DLD1 (cell line): ENCODE results near the gene WSB2.
"Not testable (repeated sequence)": the region's sequence is repeated elsewhere in the genome, so short reads cannot be mapped to it uniquely, and the experiment has no call there.

ENCODE experiments used
- in situ Hi-C: cut with HindIII; loops from 2 replicates; pipeline ENCODE4 v1.10.0; 2017; ENCODE audit warnings: low sequenced_read_pairs

Gene WSB2

DNA sequence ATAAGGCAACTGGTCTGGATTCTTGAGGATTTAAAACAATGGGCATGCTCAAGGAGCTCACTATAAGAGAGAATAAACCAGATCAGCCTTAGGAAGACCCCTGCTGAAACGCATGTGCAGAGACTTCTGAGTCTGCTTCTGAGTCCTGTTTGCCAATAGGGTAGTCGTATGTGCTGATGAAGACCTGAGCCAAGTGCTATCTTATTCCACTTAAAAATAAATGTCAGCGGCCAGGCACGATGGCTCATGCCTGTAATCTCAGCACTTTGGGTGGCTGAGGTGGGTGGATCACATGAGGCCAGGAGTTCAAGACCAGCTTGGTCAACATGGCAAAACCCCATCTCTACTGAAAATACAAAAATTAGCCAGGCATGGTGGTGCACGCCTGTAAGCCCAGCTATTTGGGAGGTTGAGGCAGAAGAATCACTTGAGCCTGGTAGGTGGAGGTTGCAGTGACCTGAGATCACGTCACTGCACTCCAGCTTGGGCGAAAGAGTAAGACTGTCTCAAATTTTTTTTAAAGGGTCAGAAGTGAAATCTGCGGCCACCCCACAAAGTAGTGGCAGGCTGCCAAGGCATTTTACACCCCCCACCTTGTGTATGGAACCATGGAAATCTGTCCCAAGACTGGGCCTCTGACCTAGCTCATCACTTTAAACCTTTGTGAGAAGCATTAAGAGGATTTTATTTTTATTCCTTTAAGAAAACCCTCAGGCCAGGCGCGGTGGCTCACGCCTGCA, 24.1 kb downstream of the WSB2 start:
- in situ Hi-C loops: no loop called here

- in situ Hi-C loops: no loop called here
These were observed 25.6 kb downstream of the WSB2 start for GRCh38 chr12:118035190-118036041.

- in situ Hi-C loops: no loop called here
These were observed 26.4 kb downstream of the WSB2 start for GRCh38 chr12:118034429-118035189.

GRCh38 chr12:118033902-118034301, 27.1 kb downstream of the WSB2 start:
- in situ Hi-C loops: no loop called here

DNA sequence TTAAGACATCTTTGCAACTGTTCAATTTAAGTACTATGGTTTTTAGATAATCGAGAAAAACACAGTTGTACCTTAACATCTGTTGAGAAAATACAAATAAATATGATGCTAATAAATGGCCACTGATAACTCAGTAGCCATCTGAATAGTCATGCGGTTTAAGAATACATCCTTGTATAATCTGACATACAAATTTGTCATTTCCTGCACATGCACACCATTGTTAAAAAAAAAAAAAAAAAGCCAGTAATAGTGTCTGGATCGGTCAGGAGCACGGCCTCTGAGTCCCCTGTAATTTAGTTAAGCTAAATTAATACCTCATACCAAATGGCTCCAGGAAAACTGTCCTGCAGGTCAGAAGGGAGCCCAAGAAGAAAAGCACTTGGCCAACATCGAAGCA, 27.7 kb downstream of the WSB2 start:
- in situ Hi-C loops: no loop called here

- in situ Hi-C loops: no loop called here
These were observed 28.8 kb downstream of the WSB2 start for GRCh38 chr12:118032188-118032587.

DNA sequence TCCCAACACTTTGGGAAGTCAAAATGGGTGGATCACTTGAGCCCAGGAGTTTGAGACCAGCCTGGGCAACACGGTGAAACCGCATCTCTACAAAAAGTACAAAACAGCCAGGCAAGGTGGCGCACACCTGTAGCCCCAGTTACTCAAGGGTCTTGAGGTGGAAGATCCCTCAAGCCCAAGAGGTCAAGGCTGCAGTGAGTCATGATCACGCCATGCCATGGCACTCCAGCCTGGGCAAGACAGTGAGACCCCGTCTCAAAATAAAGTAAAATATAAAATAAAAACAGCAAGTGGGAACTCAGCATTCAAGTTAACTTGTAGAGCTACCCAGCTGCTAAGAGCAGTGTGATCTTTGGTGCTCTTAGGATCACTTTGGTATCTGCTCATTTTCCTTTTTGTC, 31.8 kb downstream of the WSB2 start:
- in situ Hi-C loops: no loop called here

DNA sequence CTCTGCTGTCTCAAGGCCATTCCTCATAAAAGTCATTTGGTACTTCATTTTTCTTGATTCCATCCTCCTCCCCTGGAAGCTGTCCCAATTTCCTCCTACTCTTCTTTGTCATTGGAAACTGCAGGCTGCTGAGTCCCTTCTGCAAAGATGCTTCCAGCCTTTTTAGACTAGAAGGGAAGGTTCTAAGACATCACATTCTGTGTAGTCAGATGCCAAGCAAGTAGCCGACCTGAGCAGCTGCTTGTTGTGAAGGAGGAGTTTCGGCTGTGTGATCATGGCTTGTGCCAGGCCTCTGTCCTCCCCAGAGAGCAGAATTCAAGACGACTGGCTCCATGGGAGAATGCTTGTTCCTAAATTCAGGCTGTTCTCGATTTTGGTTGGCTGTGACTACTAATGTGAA, 35.8 kb downstream of the WSB2 start:
- in situ Hi-C loops: no loop called here

DNA sequence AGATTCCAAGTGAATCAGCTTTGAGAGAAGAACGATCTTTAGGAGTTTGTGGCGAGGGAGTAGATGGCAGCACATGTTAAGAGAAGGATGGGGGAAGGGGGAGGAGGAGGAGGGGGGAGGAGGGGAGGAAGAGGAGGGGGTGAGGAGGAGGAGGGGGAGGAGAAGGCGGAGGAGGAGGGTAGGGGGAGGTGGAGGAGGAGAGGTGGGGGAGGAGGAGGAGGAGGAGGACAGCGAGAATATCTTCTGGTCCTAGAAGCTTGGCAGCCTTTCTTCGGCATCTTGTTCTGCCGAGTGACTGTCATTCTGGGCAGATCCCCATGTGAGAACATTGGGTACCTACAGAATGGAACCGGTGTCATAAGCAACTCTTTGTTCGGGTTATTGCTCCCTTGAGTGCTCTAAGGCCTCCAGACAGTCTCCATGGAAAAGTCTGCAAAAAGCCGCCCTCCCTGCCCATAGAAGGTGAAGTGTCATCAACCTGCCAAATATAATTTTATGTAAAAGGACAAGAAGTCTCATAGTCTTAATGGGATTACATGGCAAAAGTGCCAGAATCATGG, 37.6 kb downstream of the WSB2 start:
- in situ Hi-C loops: no loop called here

- in situ Hi-C loops: no loop called here
These were observed 38.3 kb downstream of the WSB2 start for GRCh38 chr12:118022728-118023109.

DNA sequence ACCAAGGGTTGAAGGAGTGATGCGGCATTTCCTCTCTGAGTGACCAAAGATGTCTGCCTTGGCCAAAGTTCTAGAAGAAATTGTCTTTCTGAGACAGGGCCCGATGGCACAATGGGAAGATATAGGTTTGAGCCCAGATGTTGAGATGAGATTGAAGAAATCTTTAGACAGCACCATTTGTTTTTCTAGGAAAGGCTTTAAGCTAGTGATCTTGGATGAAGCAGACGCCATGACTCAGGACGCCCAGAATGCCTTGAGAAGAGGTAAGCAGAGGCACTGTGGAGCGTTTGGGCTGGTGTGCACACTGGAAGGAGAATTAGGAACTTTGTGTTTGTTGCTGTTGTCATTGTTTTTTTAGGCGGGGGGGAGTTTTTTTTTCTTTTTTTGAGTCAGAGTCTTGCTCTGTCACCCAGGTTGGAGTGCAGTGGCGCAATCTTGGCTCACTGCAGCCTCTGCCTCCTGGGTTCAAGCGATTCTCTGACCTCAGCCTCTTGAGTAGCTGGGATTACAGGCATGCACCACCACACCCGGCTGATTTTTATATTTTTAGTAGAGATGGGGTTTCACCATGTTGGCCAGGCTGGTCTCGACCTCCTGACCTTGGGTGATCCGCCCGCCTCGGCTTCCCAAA, 38.8 kb downstream of the WSB2 start:
- in situ Hi-C loops: not testable (repeated sequence)

- in situ Hi-C loops: no loop called here
These were observed 40.9 kb downstream of the WSB2 start for GRCh38 chr12:118020036-118020435.

DNA sequence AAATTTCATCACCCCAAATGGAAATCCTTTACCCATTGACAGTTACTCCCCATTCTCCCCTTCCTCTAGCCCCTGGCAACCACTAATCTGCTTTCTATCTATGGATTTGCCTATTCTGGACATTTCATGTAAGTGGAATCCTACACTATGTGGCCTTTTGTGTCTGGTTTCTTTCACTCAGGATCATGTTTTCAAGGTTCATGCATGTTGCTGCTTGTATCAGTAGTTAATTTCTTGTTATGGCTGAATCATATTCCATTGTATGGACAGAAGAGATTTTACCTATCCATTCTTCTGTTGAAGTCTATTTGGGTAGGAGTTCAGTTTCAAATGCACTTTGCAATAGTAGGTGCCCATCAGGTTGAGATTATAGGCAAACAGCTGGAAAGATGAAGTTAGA, 43.1 kb downstream of the WSB2 start:
- in situ Hi-C loops: no loop called here

- in situ Hi-C loops: no loop called here
These were observed 44.3 kb downstream of the WSB2 start, which contains the start of gene RFC5 for GRCh38 chr12:118016424-118017264. Gene RFC5, plus strand, starts transcription at chr12:118016703. Its CDS starts 125 bp downstream, at chr12:118016828.

DNA sequence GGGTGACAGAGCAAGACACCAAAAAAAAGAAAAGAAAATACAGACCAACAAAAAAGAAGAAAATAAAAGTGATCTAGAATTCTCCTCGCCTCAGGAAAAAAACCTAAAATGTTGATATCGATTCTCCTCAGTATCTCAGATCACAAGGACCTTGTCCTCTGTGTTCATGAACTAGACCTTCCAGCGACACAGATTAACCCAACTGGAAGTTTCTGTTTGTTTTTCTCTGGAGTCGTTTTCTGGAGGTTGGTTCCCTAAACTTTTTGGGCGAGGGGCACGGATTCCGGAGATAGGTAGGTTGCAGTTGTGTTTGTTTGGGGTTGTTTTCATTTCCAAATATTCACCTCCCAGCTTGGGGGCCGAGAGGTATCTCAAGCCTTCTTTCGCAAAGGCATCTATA, 45.0 kb downstream of the WSB2 start:
- in situ Hi-C loops: no loop called here

- in situ Hi-C loops: no loop called here
These were observed 45.7 kb downstream of the WSB2 start for GRCh38 chr12:118015306-118015705.

GRCh38 chr12:118013283-118013682, 47.7 kb downstream of the WSB2 start:
- in situ Hi-C loops: no loop called here

DNA sequence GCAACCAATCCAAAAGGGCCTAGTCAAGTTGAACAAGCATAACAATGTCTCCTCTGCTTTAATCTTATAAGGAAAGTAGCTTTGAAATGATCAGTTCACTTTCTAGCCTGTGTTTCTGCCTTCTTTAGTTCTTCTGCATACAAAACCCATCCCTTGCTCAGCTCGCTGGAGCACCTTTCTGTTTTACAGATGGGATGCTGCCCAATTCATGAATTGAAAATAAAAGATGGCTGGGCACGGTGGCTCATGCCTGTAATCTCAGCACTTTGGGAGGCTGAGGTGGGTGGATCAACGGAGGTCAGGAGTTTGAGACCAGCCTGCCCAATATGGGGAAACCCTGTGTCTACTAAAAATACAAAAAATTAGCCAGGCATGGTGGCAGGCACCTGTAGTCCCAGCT, 49.0 kb downstream of the WSB2 start:
- in situ Hi-C loops: no loop called here

- in situ Hi-C loops: no loop called here
These were observed 49.6 kb downstream of the WSB2 start for GRCh38 chr12:118011377-118011776.

DNA sequence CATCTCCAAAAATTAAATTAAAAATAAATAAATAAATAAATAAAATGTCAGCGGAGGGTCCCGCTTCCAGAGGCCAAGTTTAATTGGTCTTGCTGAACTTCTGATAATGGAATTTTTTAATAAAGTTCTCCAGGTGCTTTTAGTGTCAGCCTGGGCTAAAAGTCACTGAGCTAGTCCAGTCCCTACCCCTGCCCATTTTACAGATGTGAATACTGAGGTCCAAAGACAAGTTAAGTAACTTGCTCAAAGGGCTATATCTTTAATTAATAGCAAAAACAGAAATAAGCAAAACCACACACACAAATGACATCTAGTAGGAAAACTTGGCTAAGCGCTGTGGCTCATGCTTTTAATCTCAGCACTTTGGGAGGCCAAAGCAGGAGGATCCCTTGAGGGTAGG, 50.1 kb downstream of the WSB2 start:
- in situ Hi-C loops: no loop called here
